ENCODE measurements around the gene PTCH2.

GRCh38 chr1:44853201-44853600, 10.1 kb upstream of the PTCH2 start:
- TF ChIP-seq CTCF (IDR thresholded peaks at IDR 0.05): no peak
- TF ChIP-seq POLR2A (IDR thresholded peaks at IDR 0.05): no peak
